Measurements from ENCODE around the gene ICAM4.

ICAM4 gene

GRCh38 chr19:10295305-10295846 lies 8.6 kb downstream of the ICAM4 start:
- no peak for DNase-seq (ENCODE audit: low read depth)
- TF ChIP-seq CTCF (IDR thresholded peaks at IDR 0.05; ENCODE audit: low read depth, low read length) = peak; percentile 2
- TF ChIP-seq, protein P1, sequence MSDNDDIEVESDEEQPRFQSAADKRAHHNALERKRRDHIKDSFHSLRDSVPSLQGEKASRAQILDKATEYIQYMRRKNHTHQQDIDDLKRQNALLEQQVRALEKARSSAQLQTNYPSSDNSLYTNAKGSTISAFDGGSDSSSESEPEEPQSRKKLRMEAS (IDR thresholded peaks at IDR 0.05; ENCODE audit: low read depth, low read length) = no peak
- no peak overlapping the region for H3K4me3 ChIP-seq (ENCODE audit: low read depth, low read length)

- H3K4me3 ChIP-seq (ENCODE audit: low read depth, low read length) = no peak overlapping the region
- no peak for DNase-seq (ENCODE audit: low read depth)
- TF ChIP-seq CTCF (IDR thresholded peaks at IDR 0.05; ENCODE audit: low read depth, low read length) = no peak
- no peak for TF ChIP-seq MYC (IDR thresholded peaks at IDR 0.05; ENCODE audit: low read depth, low read length)
- TF ChIP-seq POLR2A (IDR thresholded peaks at IDR 0.05; ENCODE audit: extremely low read depth, insufficient read length) = no peak
- TF ChIP-seq, protein P1 (IDR thresholded peaks at IDR 0.05; ENCODE audit: low read depth, low read length) = no peak
These were observed 9.3 kb downstream of the ICAM4 start for GRCh38 chr19:10295847-10296591.

DNA sequence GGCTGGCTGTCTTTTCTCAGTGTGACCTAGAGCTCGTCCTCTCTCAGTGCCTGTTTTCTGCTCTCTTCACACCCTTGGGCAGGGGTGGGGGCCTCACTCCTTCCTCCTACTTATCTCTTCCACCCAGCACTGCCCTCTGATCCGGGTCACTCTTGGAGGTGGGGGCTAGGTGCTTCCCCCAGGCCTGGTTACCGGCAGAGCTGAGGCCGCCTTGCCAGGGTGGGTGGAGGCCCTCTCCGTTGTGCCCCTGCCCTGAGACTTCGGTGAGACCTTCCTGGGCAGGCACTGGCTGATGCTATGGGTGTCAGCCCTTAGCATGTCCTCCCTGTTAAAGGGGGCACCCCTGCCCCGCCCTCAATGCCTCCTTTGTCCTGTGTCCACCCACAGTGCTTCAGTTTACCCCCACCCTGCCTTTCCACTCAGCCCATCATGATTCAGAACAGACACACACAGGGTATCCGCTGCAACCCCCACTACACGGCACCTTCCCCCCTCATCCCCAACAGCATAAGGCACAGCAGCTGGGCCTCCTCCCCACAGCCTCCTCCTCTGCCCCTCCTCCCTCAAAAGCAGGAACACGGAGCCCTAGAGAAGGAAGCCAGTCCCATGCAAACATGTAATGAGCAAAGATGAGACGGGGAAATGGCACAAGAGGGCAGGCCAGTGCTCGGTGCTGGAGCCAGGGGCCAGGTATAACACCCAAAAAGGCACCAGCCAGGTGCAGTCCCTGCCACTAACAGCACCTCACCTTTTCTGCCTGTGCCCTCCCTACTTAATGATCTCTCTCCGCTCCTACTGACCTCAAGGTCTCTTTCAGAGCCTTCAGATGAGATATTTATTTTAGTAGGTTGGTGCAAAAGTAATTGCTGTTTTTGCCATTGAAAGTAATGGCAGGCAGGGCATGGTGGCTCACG lies 13.0 kb downstream of the ICAM4 start:
- H3K4me3 ChIP-seq (ENCODE audit: low read depth, low read length) = no peak overlapping the region
- peak; percentile 81 for DNase-seq (ENCODE audit: low read depth)
- TF ChIP-seq CTCF (IDR thresholded peaks at IDR 0.05; ENCODE audit: low read depth, low read length) = no peak
- TF ChIP-seq, protein P1 (IDR thresholded peaks at IDR 0.05; ENCODE audit: low read depth, low read length) = peak; percentile 71
- no peak for TF ChIP-seq POLR2A (IDR thresholded peaks at IDR 0.05; ENCODE audit: extremely low read depth, insufficient read length)
- TF ChIP-seq MYC (IDR thresholded peaks at IDR 0.05; ENCODE audit: low read depth, low read length) = peak; percentile 61; the same call in 1 of the 2 replicates

DNA sequence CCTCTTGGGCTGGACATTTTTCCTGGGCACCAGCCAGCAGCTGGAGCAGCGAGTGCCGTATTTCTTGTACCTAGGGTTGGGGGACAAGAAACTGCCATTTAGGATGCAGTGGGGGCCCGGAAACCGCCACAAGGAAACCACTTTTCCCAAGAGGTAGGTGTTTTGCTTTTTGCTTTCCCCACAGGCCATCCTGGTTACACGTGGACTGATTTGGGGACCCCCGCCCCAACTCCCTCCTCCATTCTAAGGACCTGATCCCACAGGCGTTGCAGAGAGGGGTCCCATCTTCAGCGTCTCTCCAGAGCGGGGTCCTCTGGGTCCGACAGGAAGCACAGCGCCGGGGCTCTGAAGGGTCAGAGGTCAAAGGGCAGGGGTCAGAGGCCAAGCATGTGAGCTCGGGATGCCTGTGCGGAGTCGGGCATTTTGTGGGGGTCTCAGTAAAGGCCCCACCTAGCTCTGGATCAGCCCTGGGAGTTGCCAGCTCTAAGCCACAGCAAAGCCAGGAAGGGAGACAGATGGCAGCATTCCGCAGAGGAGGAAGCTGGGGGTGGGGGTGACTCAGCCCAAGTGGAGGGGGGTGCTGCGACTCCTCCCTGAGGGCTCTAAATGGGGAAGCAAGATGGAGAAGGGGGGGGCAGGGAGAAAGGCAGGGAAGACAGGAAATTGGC lies 18.5 kb downstream of the ICAM4 start:
- DNase-seq (ENCODE audit: low read depth) = peak; percentile 100
- peak overlapping the region; percentile 8 for H3K4me3 ChIP-seq (ENCODE audit: low read depth, low read length)
- TF ChIP-seq POLR2A (IDR thresholded peaks at IDR 0.05; ENCODE audit: extremely low read depth, insufficient read length) (no peak), MYC (IDR thresholded peaks at IDR 0.05; ENCODE audit: low read depth, low read length) (peak; percentile 52), CTCF (IDR thresholded peaks at IDR 0.05; ENCODE audit: low read depth, low read length) (peak; percentile 42)
- TF ChIP-seq, protein P1 (IDR thresholded peaks at IDR 0.05; ENCODE audit: low read depth, low read length) = peak; percentile 54

DNA sequence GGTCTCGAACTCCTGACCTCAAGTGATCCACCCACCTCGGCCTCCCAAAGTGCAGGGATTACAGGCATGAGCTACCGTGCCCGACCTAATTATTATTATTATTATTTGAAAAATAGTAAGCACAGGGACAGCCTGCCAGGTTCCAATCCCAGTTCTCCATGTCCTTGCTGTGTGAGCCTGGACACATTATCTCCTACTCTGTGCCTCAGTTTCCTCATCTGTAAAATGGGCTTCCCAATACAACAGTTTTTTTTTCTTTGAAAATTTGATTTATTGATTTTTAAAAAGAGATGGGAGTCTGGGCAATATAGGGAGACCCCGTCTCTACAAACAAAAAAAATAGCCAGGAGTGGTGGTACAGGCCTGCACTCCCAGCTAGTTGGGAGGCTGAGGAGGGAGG lies 19.6 kb downstream of the ICAM4 start:
- DNase-seq (ENCODE audit: low read depth) = no peak
- no peak for TF ChIP-seq POLR2A (IDR thresholded peaks at IDR 0.05; ENCODE audit: extremely low read depth, insufficient read length)
- TF ChIP-seq CTCF (IDR thresholded peaks at IDR 0.05; ENCODE audit: low read depth, low read length) = no peak
- TF ChIP-seq, protein P1 (IDR thresholded peaks at IDR 0.05; ENCODE audit: low read depth, low read length) = no peak
- no peak for TF ChIP-seq MYC (IDR thresholded peaks at IDR 0.05; ENCODE audit: low read depth, low read length)
- no peak overlapping the region for H3K4me3 ChIP-seq (ENCODE audit: low read depth, low read length)

Data from NB4 (cell line).